GM19240 (cell line): ENCODE measurements around the gene BMS1.
A peak's percentile ranks its signal among the peaks of the same experiment; 100 is the strongest.
"Not testable (repeated sequence)": the region's sequence is repeated elsewhere in the genome, so short reads cannot be mapped to it uniquely, and the experiment has no call there.

ENCODE experiments used
- DNase-seq: peaks from one replicate; pipeline ENCODE4 v3.0.0; 2011; ENCODE audit warnings: low spot score; ENCODE audit not compliant: insufficient read length

BMS1 gene

GRCh38 chr10:42782446-42783180 is at the start of gene BMS1:
Gene BMS1, plus strand, starts transcription at chr10:42782795. Its CDS starts 1,600 bp downstream, at chr10:42784395.
- peak; percentile 45 for DNase-seq

DNA sequence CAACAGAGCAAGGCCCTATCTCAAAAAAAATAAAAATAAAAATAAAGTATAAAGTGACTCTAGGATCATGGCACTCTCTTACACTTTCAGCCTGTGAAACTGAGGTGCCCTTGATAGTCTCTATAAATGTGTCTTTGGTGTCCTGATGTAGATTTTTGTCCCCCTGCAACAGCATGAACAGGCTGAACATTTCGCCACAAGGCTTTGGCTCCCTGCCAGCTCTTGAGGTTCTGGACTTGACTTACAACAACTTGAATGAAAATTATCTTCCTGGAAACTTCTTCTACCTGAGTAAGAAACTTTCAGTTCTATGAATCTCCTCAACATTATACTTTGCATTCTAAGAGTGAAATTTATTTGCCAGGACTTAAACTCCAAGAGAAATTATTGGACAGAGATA is 48.1 kb upstream of the BMS1 start:
- DNase-seq, result no peak

DNA sequence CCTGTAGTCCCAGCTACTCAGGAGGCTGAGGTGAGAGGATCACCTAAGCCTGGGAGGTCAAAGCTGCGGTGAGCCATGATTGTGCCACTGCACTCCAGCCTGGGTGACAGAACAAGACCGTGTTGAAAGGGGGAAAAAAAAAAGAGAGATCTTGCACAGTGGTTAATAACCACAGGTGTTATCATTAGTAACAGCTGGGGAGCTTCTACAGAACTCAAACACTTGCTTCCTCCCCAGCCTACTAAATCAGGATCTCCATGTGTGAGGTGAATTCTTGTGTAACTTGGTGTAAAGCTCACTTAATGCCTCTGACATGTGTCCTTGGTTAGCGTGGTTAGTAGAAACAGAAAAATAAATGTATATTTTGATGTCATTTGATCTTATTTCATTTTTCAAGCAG is 43.9 kb upstream of the BMS1 start:
- no peak for DNase-seq

GRCh38 chr10:42741536-42741935 is 41.1 kb upstream of the BMS1 start:
- not testable (repeated sequence) for DNase-seq

DNA sequence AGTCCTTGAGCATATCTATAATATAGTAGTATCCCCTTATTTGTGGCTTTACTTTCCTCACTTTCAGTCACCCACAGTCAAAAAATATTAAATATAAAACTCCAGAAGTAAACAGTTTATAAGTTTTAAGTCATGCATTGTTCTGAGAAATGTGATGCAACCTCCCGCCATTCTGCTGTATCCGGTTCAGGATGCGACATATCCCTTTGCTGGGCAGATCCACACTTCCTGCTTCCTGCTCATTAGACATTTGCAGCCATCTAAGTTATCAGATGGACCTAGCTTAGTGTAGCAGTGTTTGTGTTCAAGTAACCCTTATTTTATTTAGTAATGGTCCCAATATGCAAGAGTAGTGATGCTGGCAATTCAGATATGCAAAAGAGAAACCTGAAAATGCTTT is 38.9 kb upstream of the BMS1 start:
- no peak for DNase-seq

GRCh38 chr10:42744134-42744701 is 38.4 kb upstream of the BMS1 start:
- no peak for DNase-seq

- DNase-seq, result no peak
Measured at GRCh38 chr10:42753126-42753506, 29.5 kb upstream of the BMS1 start.

- DNase-seq, result no peak
Measured at GRCh38 chr10:42753507-42754154, 29.0 kb upstream of the BMS1 start.

DNA sequence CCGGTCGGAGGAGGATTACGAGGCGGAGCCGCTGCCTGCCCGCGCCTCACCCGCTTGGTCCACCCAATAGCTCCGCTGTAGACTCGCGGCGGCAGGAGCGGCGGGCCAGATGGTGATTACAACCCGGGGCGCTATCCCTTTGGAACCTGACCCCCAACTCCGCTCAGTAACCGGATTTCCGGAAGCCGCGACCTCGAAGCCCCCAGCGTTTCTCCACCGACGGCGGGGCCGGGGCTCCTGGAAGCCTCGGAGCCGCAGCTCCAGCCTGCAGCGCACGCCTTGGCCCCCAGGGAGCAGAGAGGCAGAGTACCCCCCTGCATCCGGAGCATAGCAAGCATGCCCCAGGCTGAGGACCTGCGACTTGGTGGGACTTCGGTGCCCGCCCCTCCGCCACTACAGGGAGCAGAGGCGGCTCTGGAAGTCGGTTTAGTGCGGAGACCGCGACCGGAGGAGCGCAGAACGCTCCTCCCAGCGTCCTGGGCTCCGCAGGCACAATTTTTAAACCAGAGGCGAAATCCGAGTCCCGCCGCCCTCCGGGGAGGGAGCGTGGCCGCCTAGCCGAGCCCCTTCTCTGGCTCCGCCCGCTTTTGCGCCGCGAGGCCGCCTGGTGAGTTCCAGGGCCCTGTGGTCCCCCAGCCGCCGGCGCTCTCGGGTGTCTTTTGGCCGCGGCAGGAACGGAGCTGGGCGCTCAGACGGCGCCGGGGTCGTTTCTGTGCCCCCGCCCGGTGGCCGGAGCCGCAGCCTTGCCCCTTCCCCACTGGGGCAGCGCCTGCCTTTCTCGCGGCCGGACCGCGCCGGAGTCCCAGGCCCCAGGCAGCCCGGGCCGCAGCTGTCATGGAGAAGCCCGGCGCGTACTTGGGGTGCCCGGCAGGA is 28.2 kb upstream of the BMS1 start:
- no peak for DNase-seq

- DNase-seq, result no peak
Measured at GRCh38 chr10:42755028-42755451, 27.6 kb upstream of the BMS1 start.

DNA sequence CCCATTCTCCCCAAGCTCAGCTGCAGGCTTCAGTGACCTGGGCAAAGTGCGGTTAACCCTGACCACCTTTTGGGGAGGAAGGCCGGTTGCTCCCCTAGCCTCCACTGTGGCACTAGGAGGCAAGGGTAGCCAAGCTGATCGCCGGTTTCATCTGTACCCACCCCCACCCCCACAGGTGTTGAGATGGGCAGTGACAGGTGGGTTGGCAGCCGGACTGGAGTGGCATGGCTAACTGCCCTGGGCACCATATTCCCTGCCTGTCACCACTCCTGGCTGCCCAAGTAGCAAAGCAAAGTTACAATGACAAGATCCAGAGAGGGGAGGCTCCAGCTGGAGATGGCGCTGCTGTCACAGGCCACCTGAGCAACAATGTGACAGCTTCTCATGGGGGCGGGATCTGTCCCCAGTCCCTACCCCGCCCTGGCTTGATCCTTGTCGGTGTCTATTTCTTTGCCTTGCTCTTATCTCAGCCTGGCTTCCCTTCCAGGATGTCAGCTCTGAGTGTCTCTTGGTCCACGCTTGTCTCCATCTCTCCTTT is 27.0 kb upstream of the BMS1 start:
- no peak for DNase-seq

GRCh38 chr10:42767906-42768305 is 14.7 kb upstream of the BMS1 start:
- DNase-seq, result no peak

DNA sequence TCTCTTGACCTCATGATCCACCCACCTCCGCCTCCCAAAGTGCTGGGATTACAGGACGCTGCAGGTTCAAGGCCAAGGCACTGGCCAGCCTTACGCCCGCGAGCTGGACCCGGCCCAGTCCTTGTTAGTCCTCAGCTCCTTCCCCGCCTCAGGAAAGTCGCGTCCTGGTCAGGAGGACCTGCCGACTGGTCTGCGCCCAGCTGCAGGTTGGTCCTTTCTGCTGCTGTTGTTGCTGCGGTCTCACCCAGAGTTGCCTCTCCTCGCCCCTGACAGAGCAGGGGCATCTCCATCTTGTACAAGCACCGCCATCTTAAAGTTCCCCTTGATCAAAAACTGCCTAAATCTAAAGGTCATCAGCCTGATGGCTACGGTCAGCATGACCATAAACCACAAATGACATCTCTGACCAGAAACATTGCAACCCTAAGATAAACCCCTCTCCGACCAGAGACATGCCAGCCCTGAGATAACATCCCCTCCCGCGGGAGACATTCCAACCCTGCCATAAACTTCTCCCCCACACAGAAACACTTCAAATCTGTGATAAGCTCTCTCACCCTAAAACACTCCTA is 13.9 kb upstream of the BMS1 start:
- no peak for DNase-seq

DNA sequence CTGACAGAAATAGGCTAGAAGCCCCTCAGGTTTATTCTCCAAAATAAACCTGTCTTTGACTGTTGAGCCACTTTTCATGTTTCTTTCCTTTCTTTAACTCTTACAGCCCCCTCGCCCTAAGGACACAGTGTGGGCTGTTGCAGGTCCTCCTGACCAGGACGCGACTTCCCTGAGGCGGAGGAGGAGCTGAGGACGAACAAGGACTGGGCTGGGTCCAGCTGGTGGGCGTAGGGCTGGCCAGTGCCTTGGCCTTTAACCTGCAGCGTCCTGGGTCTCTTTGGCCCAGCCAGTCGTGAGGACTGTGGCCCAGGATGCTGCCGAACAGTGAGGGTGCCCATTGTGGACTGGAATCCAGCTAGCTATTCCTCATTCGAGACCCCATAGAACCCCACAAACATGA is 13.4 kb upstream of the BMS1 start:
- no peak for DNase-seq

- no peak for DNase-seq
Measured at GRCh38 chr10:42769673-42770072, 12.9 kb upstream of the BMS1 start.

DNA sequence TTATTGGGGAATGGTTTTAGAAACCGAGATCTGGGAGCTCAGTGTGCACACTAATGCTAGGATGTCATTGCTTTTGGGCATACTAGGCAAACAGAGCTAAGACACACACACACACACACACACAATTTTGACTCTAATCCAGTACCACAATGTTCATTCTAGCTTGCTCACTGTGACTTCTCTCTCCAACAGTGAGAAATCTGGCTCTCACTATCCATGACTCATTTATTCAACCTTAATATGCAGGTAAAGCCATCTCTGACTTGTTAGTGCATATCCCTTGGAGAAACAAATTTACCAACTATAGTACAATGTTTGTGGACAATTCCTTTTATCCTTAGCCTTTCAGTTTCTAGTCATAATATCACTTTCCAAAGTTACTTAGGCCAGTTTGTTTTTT is 5.9 kb upstream of the BMS1 start:
- no peak for DNase-seq

DNA sequence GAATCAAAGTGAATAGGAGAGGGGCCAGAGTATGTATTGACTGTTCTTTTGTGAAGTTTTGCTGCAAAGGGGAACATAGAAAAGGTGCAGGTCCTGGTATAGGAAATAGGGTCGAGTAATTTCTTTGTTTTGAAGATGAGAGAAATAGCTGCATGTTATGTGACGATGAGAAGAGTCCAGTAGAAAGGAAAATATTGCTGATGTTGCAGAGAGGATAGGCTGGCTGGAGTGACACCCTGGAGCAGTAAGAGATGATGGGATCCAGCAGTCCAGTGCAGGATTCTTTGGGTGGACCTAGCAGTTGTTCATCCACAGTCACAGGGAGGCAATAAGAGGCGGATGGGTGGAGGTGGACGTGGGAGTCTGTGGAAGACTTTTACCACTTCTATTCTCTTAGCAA is 2.1 kb upstream of the BMS1 start:
- DNase-seq, result no peak

GRCh38 chr10:42781893-42782445 is 626 bp upstream of the BMS1 start:
- DNase-seq, result no peak

DNA sequence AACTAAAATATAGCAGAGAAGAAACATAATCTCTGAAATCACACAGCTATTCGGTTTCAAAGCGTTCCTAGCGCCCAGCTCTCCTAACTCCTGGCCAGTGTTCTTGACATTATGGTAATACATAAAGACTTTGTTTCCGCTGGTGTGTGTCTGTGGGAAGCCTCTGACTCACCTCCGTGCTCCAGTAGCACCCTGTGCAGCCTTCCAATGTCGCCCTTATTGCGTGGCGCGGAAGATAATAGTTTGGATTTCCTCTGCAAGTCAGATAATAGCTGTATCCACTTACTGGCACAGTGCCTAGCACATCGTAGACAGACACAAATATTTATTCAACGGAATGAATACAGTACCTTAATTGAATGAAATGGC is 570 bp downstream of the BMS1 start:
- DNase-seq, result no peak

- DNase-seq, result no peak
Measured at GRCh38 chr10:42785759-42786158, 3.2 kb downstream of the BMS1 start.

GRCh38 chr10:42790835-42791234 is 8.2 kb downstream of the BMS1 start:
- DNase-seq, result no peak
